ENCODE data around the gene ABHD16B. TPM values are rescaled to one million over a fixed set of nuclear protein-coding genes. Genes with fewer than 3 reads are reported as not detected.

The ABHD16B gene
- total and polyA plus RNA-seq, 2 of the 13 experiments (the other 11 are each of a cell fraction or from before 2014, with no cell fraction given) = not detected

- no peak for TF ChIP-seq ZSCAN22 (CRISPR knock-in tag; IDR thresholded peaks at IDR 0.05)
- no peak for TF ChIP-seq WIZ (CRISPR knock-in tag; IDR thresholded peaks at IDR 0.05)
Observed at GRCh38 chr20:63861365-63861934, at the start of gene ABHD16B (continued).

- DNase-seq (ENCODE audit: low spot score) = no peak
- no peak overlapping the region for H3K4me2 ChIP-seq (ENCODE audit: low read depth, low read length)
- no peaks in the 10 kb centered on the region for H3K27me3 ChIP-seq (ENCODE audit: control insufficient read depth in 1 of 2, insufficient read depth in 2 of 2, low read length in 2 of 2)
- no peaks in the 10 kb centered on the region for H3K36me3 ChIP-seq (replicated peaks in 1 of 2; ENCODE audit: control insufficient read depth in 1 of 2, insufficient read depth in 2 of 2, low read length in 2 of 2)
- BruUV-seq (replicated peaks) = no TSS peak
- in situ Hi-C loops (cut with HindIII; ENCODE audit: extremely low pct_ligation_motif_present, low pct_unique_long_range_greater_than_20kb) (no loop called here), intact Hi-C loops (cut with micrococcal nuclease; ENCODE audit: unreplicated experiment) (no loop called here)
- H3K9me3 ChIP-seq (ENCODE audit: low read length) = no peaks in the 10 kb centered on the region
- peaks cover 36% of the 10 kb centered on the region for H3K4me1 ChIP-seq (ENCODE audit: insufficient read depth, low read length)
- no peak overlapping the region for H3K9ac ChIP-seq (ENCODE audit: insufficient read depth, low read depth, low read length)
- H2AFZ ChIP-seq (ENCODE audit: low read length) = no peak overlapping the region
- H3K4me3 ChIP-seq (replicated peaks in 1 of 3; ENCODE audit: insufficient read depth in 1 of 3, low read depth in 2 of 3, low read length in 3 of 3) = no peak overlapping the region
- H3K27ac ChIP-seq (ENCODE audit: extremely low read length, insufficient read depth, low read length) = no peak overlapping the region
- POLR2A ChIA-PET = no interaction called here
- FAIRE-seq = peak; percentile 62
- no peaks in the 10 kb centered on the region for H4K20me1 ChIP-seq (ENCODE audit: insufficient read depth, low read length)
- no peaks in the 10 kb centered on the region for H3K79me2 ChIP-seq (ENCODE audit: insufficient read depth, low read length)
- CTCF ChIA-PET (ENCODE audit: low intra/inter-chr PET ratio, low total read pairs) = no interaction called here
- 54% methylated on average over 8 of the region's 8 CpGs for WGBS (ENCODE audit: low lambda C conversion rate)
- no peak for ATAC-seq
- TF ChIP-seq ZNF512 (CRISPR knock-in tag; IDR thresholded peaks at IDR 0.05) (no peak), TRIM24 (CRISPR knock-in tag; IDR thresholded peaks at IDR 0.05) (no peak), ZNF879 (CRISPR knock-in tag; IDR thresholded peaks at IDR 0.05) (no peak), LRRFIP1 (CRISPR knock-in tag; conservative IDR thresholded peaks at IDR 0.05) (no peak), ZNF564 (CRISPR knock-in tag; IDR thresholded peaks at IDR 0.05) (no peak), ZNF788 (CRISPR knock-in tag; IDR thresholded peaks at IDR 0.05; ENCODE audit: borderline replicate concordance) (0 out of 2 replicates have a peak, but pooled peaks have one; percentile 40), PRDM15 (CRISPR knock-in tag; IDR thresholded peaks at IDR 0.05) (no peak), AGO1 (IDR thresholded peaks at IDR 0.05; ENCODE audit: low read depth, low read length, poor library complexity, severe bottlenecking) (peak; percentile 50)
Observed at GRCh38 chr20:63814891-63815614, 46.2 kb upstream of the ABHD16B start.

All from HepG2 (cell line).